Measurements from ENCODE around the gene ISM2. TPM values are rescaled to one million over a fixed set of nuclear protein-coding genes. Genes with fewer than 3 reads are reported as not detected.

The ISM2 gene
- total and polyA plus RNA-seq, 2 of the 8 experiments (the other 6 are each of a cell fraction or from before 2014, with no cell fraction given) = 0.52 to 0.79 TPM

- no peak for TF ChIP-seq CTBP2 (IDR thresholded peaks at IDR 0.05; ENCODE audit: borderline replicate concordance, insufficient read depth, insufficient read length, low read length)
- peak; percentile 12; the same call in 1 of the 2 replicates for TF ChIP-seq SP1 (IDR thresholded peaks at IDR 0.05; ENCODE audit: low read depth, low read length)
- TF ChIP-seq EGR1 (IDR thresholded peaks at IDR 0.05; ENCODE audit: borderline replicate concordance, low read depth, low read length) = no peak; the same call in 1 of the 2 replicates
- peak; percentile 83 for TF ChIP-seq ATF2 (IDR thresholded peaks at IDR 0.05; ENCODE audit: low read length)
- TF ChIP-seq BRCA1 (IDR thresholded peaks at IDR 0.05; ENCODE audit: low read depth, low read length) = peak; percentile 78
- no peak for TF ChIP-seq BCL11A (IDR thresholded peaks at IDR 0.05; ENCODE audit: low read depth in 2 of 2, low read length in 2 of 2)
- TF ChIP-seq TEAD4 (IDR thresholded peaks at IDR 0.05; ENCODE audit: low read depth, low read length) = no peak
- TF ChIP-seq SRF (IDR thresholded peaks at IDR 0.05; ENCODE audit: low read depth, low read length) = no peak
- no peak for TF ChIP-seq NANOG (IDR thresholded peaks at IDR 0.05; ENCODE audit: insufficient read depth, low read depth, low read length, poor library complexity, severe bottlenecking)
- no peak for TF ChIP-seq KDM1A (IDR thresholded peaks at IDR 0.05; ENCODE audit: borderline replicate concordance, low read length)
- TF ChIP-seq JUND (IDR thresholded peaks at IDR 0.05; ENCODE audit: low read length) = no peak
- peak; percentile 62 for TF ChIP-seq TAF7 (optimal IDR thresholded peaks at IDR 0.05; ENCODE audit: borderline replicate concordance, low read depth, low read length)
- TF ChIP-seq CBX8 (IDR thresholded peaks at IDR 0.05; ENCODE audit: borderline replicate concordance, low read depth, low read length) = no peak
- no peak for TF ChIP-seq CBX5 (IDR thresholded peaks at IDR 0.05; ENCODE audit: low read depth, low read length)
- peak; percentile 59 for TF ChIP-seq KDM4A (IDR thresholded peaks at IDR 0.05; ENCODE audit: low read depth, low read length, severe bottlenecking)
- TF ChIP-seq HDAC6 (IDR thresholded peaks at IDR 0.05; ENCODE audit: low read depth, low read length) = no peak
- no peak for TF ChIP-seq EZH2 (IDR thresholded peaks at IDR 0.05; ENCODE audit: low read depth, low read length, severe bottlenecking)
- no peak for TF ChIP-seq USF2 (IDR thresholded peaks at IDR 0.05; ENCODE audit: low read length)
- TF ChIP-seq ASH2L (IDR thresholded peaks at IDR 0.05; ENCODE audit: low read length) = peak; percentile 71
- TF ChIP-seq MAX (IDR thresholded peaks at IDR 0.05) = 0 out of 2 replicates have a peak, but pooled peaks have one; percentile 10
- no peak for TF ChIP-seq YY1 (IDR thresholded peaks at IDR 0.05; ENCODE audit: low read depth, low read length)
- no peak for TF ChIP-seq NRF1 (IDR thresholded peaks at IDR 0.05; ENCODE audit: low read depth, low read length)
Measured at GRCh38 chr14:77457522-77458248, 40.9 kb downstream of the ISM2 start, which contains the start of the genes AHSA1 and VIPAS39 (continued).

All from H1 (cell line).